ENCODE data around the gene PTAR1. TPM values are rescaled to one million over a fixed set of nuclear protein-coding genes. Genes with fewer than 3 reads are reported as not detected.

PTAR1 gene
- total RNA-seq, 2 donors from 2014 or later: 35.8 to 41.9 TPM

DNA sequence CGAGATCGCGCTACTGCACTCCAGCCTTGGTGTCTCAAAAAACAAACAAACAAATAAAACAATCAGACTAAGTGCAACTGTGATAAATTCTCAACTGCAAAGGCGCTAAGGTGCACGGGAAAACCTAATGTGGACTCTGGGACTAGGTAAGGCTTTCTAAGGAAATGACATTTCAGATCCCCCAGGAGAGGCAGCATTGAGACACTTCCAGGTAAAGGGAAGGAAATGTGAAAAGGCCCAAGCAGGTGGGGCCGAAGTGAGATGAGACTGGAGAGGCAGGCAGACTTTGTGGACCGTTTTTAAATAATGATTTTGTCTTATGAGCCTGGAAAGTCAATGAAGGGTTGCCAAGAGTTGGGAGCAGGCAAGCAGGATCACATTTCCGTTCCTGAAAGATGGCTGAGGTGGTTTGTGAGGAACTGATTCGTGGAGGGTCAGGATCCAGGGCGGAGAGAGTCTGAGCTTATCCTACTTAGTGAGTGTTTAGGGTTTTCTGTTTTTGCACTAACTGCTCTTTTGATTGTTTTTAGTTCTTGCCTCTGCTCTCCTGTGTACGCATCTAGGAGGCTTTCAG is 85.6 kb downstream of the PTAR1 start:
- 80 to 87% methylated on average over 11 of the region's 11 CpGs for WGBS, 2 donors
- ATAC-seq: no peak
- TF ChIP-seq POLR2A (IDR thresholded peaks at IDR 0.05): no peak
- TF ChIP-seq, protein P1, sequence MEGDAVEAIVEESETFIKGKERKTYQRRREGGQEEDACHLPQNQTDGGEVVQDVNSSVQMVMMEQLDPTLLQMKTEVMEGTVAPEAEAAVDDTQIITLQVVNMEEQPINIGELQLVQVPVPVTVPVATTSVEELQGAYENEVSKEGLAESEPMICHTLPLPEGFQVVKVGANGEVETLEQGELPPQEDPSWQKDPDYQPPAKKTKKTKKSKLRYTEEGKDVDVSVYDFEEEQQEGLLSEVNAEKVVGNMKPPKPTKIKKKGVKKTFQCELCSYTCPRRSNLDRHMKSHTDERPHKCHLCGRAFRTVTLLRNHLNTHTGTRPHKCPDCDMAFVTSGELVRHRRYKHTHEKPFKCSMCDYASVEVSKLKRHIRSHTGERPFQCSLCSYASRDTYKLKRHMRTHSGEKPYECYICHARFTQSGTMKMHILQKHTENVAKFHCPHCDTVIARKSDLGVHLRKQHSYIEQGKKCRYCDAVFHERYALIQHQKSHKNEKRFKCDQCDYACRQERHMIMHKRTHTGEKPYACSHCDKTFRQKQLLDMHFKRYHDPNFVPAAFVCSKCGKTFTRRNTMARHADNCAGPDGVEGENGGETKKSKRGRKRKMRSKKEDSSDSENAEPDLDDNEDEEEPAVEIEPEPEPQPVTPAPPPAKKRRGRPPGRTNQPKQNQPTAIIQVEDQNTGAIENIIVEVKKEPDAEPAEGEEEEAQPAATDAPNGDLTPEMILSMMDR (IDR thresholded peaks at IDR 0.05): no peak
- Histone ChIP-seq H3K9me3 (no peaks in the 10 kb centered on the region), H3K36me3 (replicated peaks in 1 of 2; ENCODE audit: insufficient read depth in 1 of 2, low read depth in 2 of 2) (no peaks in the 10 kb centered on the region), H3K4me3 (no peak overlapping the region), H3K4me1 (peaks cover 13% of the 10 kb centered on the region), H3K27me3 (no peaks in the 10 kb centered on the region), H3K27ac (no peak overlapping the region)
- no peak for DNase-seq
- intact Hi-C loops (cut with DNase I): no loop called here

DNA sequence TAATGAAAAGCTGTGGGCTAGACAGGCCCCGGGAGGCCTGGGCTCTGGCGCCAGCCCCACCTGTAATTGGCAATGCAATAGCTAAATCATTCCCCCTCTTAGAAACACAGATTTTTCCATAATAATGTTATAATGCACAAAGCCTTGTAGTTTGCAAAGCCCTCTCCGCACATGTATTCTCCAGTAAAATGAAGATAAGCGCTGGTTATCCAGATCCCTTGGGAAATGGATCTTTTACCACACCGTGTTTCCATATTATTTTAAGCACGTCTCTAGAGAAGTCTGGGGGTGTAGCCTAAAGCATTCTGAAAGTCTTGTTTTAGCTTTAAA is 86.5 kb downstream of the PTAR1 start:
- intact Hi-C loops (cut with DNase I): no loop called here
- WGBS, 2 donors: 46 to 48% methylated on average over 6 of the region's 6 CpGs
- peak overlapping the region; percentile 27 to 84 (median 74) for H3K27ac ChIP-seq
- H3K36me3 ChIP-seq (replicated peaks in 1 of 2; ENCODE audit: insufficient read depth in 1 of 2, low read depth in 2 of 2): no peaks in the 10 kb centered on the region
- peak overlapping the region; percentile 64 to 80 for H3K4me3 ChIP-seq
- no peaks in the 10 kb centered on the region for H3K9me3 ChIP-seq
- DNase-seq (no peak), ATAC-seq (no peak)
- peaks cover 13% of the 10 kb centered on the region for H3K4me1 ChIP-seq
- no peaks in the 10 kb centered on the region for H3K27me3 ChIP-seq
- no peak for TF ChIP-seq POLR2A (IDR thresholded peaks at IDR 0.05)
- TF ChIP-seq, protein P1 (IDR thresholded peaks at IDR 0.05): no peak

DNA sequence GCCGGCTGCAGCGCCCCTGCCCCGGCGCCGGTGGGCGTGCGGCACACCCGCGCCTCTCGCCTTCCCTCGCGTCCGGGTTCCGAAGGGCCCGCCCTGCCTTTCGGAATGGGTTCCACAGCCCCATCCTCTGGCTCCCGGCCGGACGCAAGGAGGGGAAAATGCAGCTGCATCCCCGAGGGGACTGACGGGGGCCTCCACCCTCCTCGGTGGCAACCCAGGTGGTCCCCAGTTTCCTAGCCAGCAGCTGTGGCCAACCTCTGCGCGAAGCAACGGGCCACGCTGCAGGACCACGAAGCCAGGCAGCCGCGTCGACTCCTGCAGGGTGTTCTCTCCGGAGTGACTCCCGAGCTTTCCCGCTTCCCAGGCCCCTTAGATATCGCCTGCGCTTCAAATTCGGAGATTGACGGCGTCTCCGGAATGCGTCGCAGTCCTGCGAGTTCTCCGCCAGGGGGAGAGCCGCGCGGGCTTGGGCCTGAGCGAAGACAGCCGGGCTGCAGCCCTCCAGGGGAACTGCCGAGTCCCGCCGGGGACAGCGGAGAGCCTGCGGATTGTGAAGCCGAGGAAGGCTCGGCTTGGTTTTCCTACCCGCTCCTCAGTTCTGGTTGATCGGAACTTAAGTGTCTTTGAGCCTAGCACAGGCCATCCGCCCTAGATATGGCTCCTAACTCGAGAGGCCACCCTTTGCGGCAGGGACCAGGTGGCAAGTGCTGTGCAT is 87.1 kb downstream of the PTAR1 start:
- intact Hi-C loops (cut with DNase I): no loop called here
- no peaks in the 10 kb centered on the region for H3K27me3 ChIP-seq

DNA sequence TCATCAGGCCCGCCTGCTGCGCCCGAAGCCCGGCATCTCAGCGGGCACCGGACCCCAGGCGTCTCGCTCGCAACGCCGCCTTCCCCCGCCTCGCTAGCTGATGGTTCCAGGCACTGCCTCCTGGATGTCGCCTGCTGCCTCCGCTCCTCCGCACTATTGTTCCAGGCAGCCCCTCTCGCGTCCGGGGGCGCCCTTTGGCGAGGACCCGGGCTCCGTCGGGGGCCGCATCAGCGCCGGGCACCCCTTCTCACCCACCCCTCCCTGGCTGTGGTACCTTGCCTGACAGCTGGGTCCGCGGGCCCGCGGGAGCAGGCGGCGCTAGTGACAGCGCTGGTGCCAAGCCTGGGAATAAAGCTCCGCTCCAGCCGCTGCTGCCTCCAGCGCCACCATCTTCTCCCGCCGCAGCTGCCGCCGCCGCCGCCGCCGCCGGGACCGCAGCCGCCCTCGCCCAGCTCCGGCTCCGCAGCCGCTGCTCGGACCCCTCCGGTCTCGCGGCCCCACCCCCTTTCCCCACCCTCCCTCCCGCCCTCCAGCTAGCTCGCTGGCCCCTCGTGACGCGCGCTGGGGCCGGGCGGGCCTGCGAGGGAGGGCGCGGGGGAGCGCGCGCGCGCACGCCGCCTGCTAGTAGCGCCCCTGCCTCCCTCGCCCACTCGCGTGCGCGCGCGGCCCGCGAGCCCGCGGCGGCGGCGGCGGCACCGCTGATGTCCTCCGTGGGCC is 87.8 kb downstream of the PTAR1 start, which contains the start of gene APBA1:
Gene APBA1 (minus strand): TSS at position 493 of the 717 bp plus-strand sequence.
- Histone ChIP-seq H3K36me3 (replicated peaks in 1 of 2; ENCODE audit: insufficient read depth in 1 of 2, low read depth in 2 of 2) (no peaks in the 10 kb centered on the region), H3K27ac (peak within 1 kb of the TSS; percentile 35 to 84 (median 74)), H3K4me3 (peak within 1 kb of the TSS; percentile 77 to 80), H3K9me3 (no peaks in the 10 kb centered on the region), H3K4me1 (peaks cover 13% of the 10 kb centered on the region), H3K27me3 (no peaks in the 10 kb centered on the region)
- DNase-seq (peak; percentile 56 to 72 (median 59)), ATAC-seq (peak; percentile 74)
- WGBS, 2 donors: 0 to 1% methylated on average over 18 to 86 of the region's 92 CpGs
- TF ChIP-seq, protein P1 (IDR thresholded peaks at IDR 0.05): peak in 4 of 7 experiments; percentile 15 to 33 (median 21)
- no peak for TF ChIP-seq POLR2A (IDR thresholded peaks at IDR 0.05)
- intact Hi-C loops (cut with DNase I): no loop called here

More for the DNA sequence above, 87.1 kb downstream of the PTAR1 start:
- ATAC-seq (peak; percentile 92), DNase-seq (peak; percentile 80 to 83 (median 82))
- 0% methylated on average over 3 to 46 of the region's 60 CpGs for WGBS, 2 donors
- H3K36me3 ChIP-seq (replicated peaks in 1 of 2; ENCODE audit: insufficient read depth in 1 of 2, low read depth in 2 of 2): no peaks in the 10 kb centered on the region
- peaks cover 13% of the 10 kb centered on the region for H3K4me1 ChIP-seq
- H3K9me3 ChIP-seq: no peaks in the 10 kb centered on the region
- peak overlapping the region; percentile 64 to 80 for H3K4me3 ChIP-seq
- peak overlapping the region; percentile 27 to 84 (median 74) for H3K27ac ChIP-seq
- peak in 2 of 3 donors; percentile 21 to 26 for TF ChIP-seq POLR2A (IDR thresholded peaks at IDR 0.05)
- TF ChIP-seq, protein P1 (IDR thresholded peaks at IDR 0.05): peak; percentile 81 to 94 (median 91)
